Panc1 (cell line): Measurements from ENCODE around the gene SRGAP3.

Experiments used
- CTCF ChIP-seq: fragments of 450-650 bp; IDR thresholded peaks from 2 replicates; pipeline ENCODE4 v1.5.1; 2017; ENCODE audit warnings: mild to moderate bottlenecking
- POLR2AphosphoS5 ChIP-seq: IDR thresholded peaks from 2 replicates; pipeline ENCODE4 v1.6.1; 2012; ENCODE audit warnings: mild to moderate bottlenecking, low read depth, low read length, moderate library complexity
- REST ChIP-seq, 2 experiments: IDR thresholded peaks; 2 replicates each; pipeline ENCODE4 v1.6.1; 2011 to 2012; ENCODE audit warnings: low read depth in 2 of 2, control low read depth in 1 of 2, low read length in 1 of 2, mild to moderate bottlenecking in 1 of 2, moderate library complexity in 1 of 2; ENCODE audit not compliant: insufficient read depth in 1 of 2
- SIN3A ChIP-seq: IDR thresholded peaks from 2 replicates; pipeline ENCODE4 v1.6.1; 2012; ENCODE audit warnings: low read depth, mild to moderate bottlenecking, low read length, moderate library complexity, borderline replicate concordance; ENCODE audit not compliant: insufficient read depth
- TCF7L2 ChIP-seq: IDR thresholded peaks from 2 replicates; pipeline ENCODE4 v1.6.1; 2011; ENCODE audit warnings: mild to moderate bottlenecking, low read depth, low read length, inconsistent platforms

- TF ChIP-seq CTCF (no peak), TCF7L2 (no peak), SIN3A (no peak), POLR2AphosphoS5 (no peak), REST (IDR thresholded peaks at IDR 0.05; ENCODE audit: insufficient read depth in 1 of 2, low read depth in 2 of 2, low read length in 1 of 2) (no peak)
Observed at GRCh38 chr3:9156604-9157003, 92.8 kb downstream of the SRGAP3 start.
